ENCODE data around the gene S1PR5. TPM values are rescaled to one million over a fixed set of nuclear protein-coding genes. Genes with fewer than 3 reads are reported as not detected.

Gene S1PR5
- polyA plus RNA-seq, 1 donor from 2014 or later, result 5.1 TPM

- Mint-ChIP-seq H3K36me3 (no peaks in the 10 kb centered on the region), H3K4me1 (peaks cover 14 to 19% (median 18%) of the 10 kb centered on the region in 3 donors), H3K27ac (peak overlapping the region in 2 of 3 donors; percentile 59 to 69), H3K9me3 (peaks cover 0 to 2% (median 0%) of the 10 kb centered on the region in 3 donors), H3K27me3 (peaks cover 52% of the 10 kb centered on the region), H3K4me3 (peak overlapping the region in 2 of 4 donors; percentile 63 to 82)
Measured at GRCh38 chr19:10514211-10515145, 2.8 kb downstream of the S1PR5 start.

- Mint-ChIP-seq H3K27me3 (peaks cover 43% of the 10 kb centered on the region), H3K36me3 (no peaks in the 10 kb centered on the region), H3K9me3 (peaks cover 0 to 2% (median 0%) of the 10 kb centered on the region in 3 donors), H3K4me1 (peaks cover 8 to 11% (median 10%) of the 10 kb centered on the region in 3 donors), H3K4me3 (peak overlapping the region in 3 of 4 donors; percentile 19 to 23 (median 22)), H3K27ac (peak overlapping the region in 2 of 3 donors; percentile 6 to 17)
Measured at GRCh38 chr19:10513223-10513622, 4.0 kb downstream of the S1PR5 start.

GRCh38 chr19:10510301-10510802 is 6.9 kb downstream of the S1PR5 start:
- H3K4me1 Mint-ChIP-seq, result peaks cover 5 to 7% (median 5%) of the 10 kb centered on the region in 3 donors
- H3K4me3 Mint-ChIP-seq, result peak overlapping the region in 1 of 4 donors; percentile 76
- H3K27me3 Mint-ChIP-seq, result peaks cover 26% of the 10 kb centered on the region
- peaks cover 0 to 2% (median 0%) of the 10 kb centered on the region in 3 donors for H3K9me3 Mint-ChIP-seq
- H3K36me3 Mint-ChIP-seq, result no peaks in the 10 kb centered on the region
- H3K27ac Mint-ChIP-seq, result peak overlapping the region in 1 of 3 donors; percentile 39

GRCh38 chr19:10508707-10509106 is 8.5 kb downstream of the S1PR5 start:
- no peaks in the 10 kb centered on the region for H3K36me3 Mint-ChIP-seq
- H3K27me3 Mint-ChIP-seq, result peaks cover 15% of the 10 kb centered on the region
- peaks cover 0 to 2% (median 0%) of the 10 kb centered on the region in 3 donors for H3K9me3 Mint-ChIP-seq
- no peak overlapping the region for H3K27ac Mint-ChIP-seq
- peak overlapping the region in 1 of 4 donors; percentile 26 for H3K4me3 Mint-ChIP-seq
- H3K4me1 Mint-ChIP-seq, result peaks cover 4 to 7% (median 5%) of the 10 kb centered on the region in 3 donors

GRCh38 chr19:10508036-10508435 is 9.2 kb downstream of the S1PR5 start:
- Mint-ChIP-seq H3K27ac (no peak overlapping the region), H3K4me1 (peaks cover 0 to 7% (median 5%) of the 10 kb centered on the region in 3 donors), H3K9me3 (no peaks in the 10 kb centered on the region), H3K4me3 (peak overlapping the region in 1 of 4 donors; percentile 26), H3K27me3 (peaks cover 9% of the 10 kb centered on the region), H3K36me3 (no peaks in the 10 kb centered on the region)

GRCh38 chr19:10505583-10506229 is 11.5 kb downstream of the S1PR5 start:
- Mint-ChIP-seq H3K4me1 (peaks cover 3 to 12% (median 10%) of the 10 kb centered on the region in 3 donors), H3K9me3 (no peaks in the 10 kb centered on the region), H3K4me3 (peak overlapping the region; percentile 55 to 78 (median 66)), H3K36me3 (no peaks in the 10 kb centered on the region), H3K27me3 (peaks cover 4% of the 10 kb centered on the region), H3K27ac (peak overlapping the region; percentile 27 to 46 (median 43))

DNA sequence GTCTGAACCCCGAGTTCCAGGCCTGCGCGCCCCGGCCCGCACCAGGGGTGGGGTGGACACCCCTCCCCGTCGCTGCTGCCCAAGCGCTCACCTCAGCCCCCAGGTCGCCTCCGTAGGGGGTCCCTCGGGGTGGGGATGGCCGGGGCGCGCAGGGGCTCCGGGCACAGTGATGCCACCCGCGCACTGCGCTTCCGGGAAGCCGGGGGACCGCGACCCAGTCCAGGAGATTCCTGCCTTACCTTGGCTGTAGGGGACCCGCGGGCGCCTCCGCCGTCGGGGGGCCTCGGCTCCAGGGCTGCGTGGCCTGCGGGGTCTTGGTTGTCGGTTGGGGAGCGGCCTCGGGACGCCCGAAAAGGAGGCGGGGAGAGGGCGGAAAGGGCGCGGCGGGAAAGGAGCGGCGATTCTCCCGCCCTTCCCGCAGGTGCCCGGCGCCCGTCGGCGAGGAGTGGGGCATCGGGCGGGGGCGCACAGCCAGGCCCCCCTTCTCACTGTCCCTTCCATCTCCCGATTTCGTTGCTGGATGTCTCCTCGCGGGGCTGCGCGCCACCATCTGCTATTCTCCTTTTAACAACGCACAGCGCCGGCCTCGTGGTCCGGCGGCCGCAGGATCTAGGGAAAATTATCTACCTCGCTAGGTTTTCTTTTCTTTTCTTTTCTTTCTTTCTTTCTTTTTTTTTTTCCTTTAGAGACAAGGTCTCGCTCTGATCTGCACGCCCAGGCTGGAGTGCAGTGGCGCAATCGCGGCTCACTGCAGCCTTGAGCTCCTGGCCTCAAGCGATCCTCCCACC is 14.1 kb downstream of the S1PR5 start, which contains the start of gene KEAP1:
Gene KEAP1 (minus strand): TSS at position 355 of the 788 bp plus-strand sequence. CDS start 3,323 bp downstream, outside the sequence.
- H3K9me3 Mint-ChIP-seq, result no peaks in the 10 kb centered on the region
- peak within 1 kb of the TSS in 2 of 3 donors; percentile 89 to 90 for H3K27ac Mint-ChIP-seq
- H3K27me3 Mint-ChIP-seq, result no peaks in the 10 kb centered on the region
- H3K4me1 Mint-ChIP-seq, result peaks cover 13 to 19% (median 18%) of the 10 kb centered on the region in 3 donors
- no peaks in the 10 kb centered on the region for H3K36me3 Mint-ChIP-seq
- H3K4me3 Mint-ChIP-seq, result peak within 1 kb of the TSS; percentile 85 to 96 (median 92)

GRCh38 chr19:10502524-10503001 is 14.7 kb downstream of the S1PR5 start:
- Mint-ChIP-seq H3K4me1 (peaks cover 13 to 19% (median 18%) of the 10 kb centered on the region in 3 donors), H3K9me3 (no peaks in the 10 kb centered on the region), H3K36me3 (no peaks in the 10 kb centered on the region)

DNA sequence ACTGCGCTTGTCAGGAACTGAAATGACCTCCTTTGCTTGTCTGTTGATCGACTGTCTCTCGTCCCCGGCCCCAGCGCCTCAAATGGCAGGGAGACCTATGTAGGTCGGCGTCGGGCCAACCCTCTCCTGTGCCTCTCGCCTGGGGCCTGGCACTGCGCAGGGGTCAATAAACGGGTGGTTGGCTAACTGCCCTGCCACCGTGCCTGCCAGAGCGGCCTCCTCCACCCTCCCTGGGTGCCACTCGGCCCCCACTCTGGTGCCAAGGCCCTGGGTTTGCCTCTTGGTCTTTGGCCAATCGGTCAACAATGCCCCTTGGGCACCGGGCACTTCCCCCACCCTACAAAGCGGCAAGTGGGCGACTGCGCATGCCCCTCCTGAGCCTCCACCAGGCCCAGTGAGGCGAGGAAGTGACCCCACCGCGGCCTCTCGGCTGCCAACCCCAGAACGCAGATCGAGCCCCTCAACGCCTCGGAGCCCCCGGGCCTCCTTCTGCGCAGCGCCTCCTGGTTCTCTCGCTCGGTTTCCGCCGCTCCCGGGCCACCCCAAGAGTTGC is 15.2 kb downstream of the S1PR5 start:
- H3K4me1 Mint-ChIP-seq, result peaks cover 13 to 22% (median 18%) of the 10 kb centered on the region in 3 donors
- no peaks in the 10 kb centered on the region for H3K9me3 Mint-ChIP-seq
- H3K27me3 Mint-ChIP-seq, result no peaks in the 10 kb centered on the region
- peak overlapping the region; percentile 85 to 92 (median 90) for H3K4me3 Mint-ChIP-seq
- H3K27ac Mint-ChIP-seq, result peak overlapping the region; percentile 31 to 89 (median 70)
- H3K36me3 Mint-ChIP-seq, result peaks cover 2% of the 10 kb centered on the region

More at GRCh38 chr19:10502524-10503001, 14.7 kb downstream of the S1PR5 start:
- peak overlapping the region; percentile 85 to 92 (median 90) for H3K4me3 Mint-ChIP-seq
- peak overlapping the region in 2 of 3 donors; percentile 70 to 89 for H3K27ac Mint-ChIP-seq
- H3K27me3 Mint-ChIP-seq, result no peaks in the 10 kb centered on the region

- Mint-ChIP-seq H3K27me3 (no peaks in the 10 kb centered on the region), H3K27ac (no peak overlapping the region), H3K4me1 (peaks cover 13 to 19% (median 14%) of the 10 kb centered on the region in 3 donors), H3K4me3 (peak overlapping the region in 2 of 4 donors; percentile 25 to 84), H3K36me3 (peaks cover 2% of the 10 kb centered on the region), H3K9me3 (no peaks in the 10 kb centered on the region)
Measured at GRCh38 chr19:10500247-10500592, 17.0 kb downstream of the S1PR5 start.

DNA sequence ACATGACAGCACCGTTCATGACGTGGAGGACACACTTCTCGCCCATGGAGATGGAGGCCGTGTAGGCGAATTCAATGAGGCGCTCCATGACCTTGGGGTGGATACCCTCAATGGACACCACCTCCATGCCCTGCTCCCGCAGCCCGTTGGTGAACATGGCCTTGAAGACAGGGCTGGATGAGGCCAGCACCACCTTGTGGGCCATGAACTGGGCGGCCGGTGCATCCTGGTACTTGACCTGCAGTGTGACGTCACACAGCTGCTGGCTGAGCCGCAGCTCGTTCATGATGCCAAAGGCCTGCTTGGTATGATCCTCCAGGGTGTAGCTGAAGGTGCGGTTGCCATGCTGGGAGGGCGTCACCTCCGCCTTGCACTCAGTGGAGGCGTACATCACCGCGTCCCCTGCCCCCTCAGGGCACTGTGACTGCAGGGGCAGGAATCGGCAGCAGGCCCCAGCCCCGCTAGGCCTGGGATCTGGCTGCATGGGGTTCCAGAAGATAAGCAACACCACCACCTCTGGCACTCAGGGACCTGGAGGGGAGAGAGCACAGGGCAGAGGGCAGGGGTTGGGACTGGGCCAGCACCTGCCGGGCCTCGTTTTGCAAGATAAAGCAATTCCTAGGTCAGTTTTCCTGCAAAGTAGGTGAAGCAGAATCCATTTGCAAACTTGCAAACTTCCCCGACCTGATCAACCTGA is 17.5 kb downstream of the S1PR5 start:
- H3K27ac Mint-ChIP-seq, result no peak overlapping the region
- H3K36me3 Mint-ChIP-seq, result peaks cover 2% of the 10 kb centered on the region
- H3K27me3 Mint-ChIP-seq, result no peaks in the 10 kb centered on the region
- peaks cover 13 to 19% (median 14%) of the 10 kb centered on the region in 3 donors for H3K4me1 Mint-ChIP-seq
- H3K4me3 Mint-ChIP-seq, result peak overlapping the region in 2 of 4 donors; percentile 43 to 84
- no peaks in the 10 kb centered on the region for H3K9me3 Mint-ChIP-seq

DNA sequence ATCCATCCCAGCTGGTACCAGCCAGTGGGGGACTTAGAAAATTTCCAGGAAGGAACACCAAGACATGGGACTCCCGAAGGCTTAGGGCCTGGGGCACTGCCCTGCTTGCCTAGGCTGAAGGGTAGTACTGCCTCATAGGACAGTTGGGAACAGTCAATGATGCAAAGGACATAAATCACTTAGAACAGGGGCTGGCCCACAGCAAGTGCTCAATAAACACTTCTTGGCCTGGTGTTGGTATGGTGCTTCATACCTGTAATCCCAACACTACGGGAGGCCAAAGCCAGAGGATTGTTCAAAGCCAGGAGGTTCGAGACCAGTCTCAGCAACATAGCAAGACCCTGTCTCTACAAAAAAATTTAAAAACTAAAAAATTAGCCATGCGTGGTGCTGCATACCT is 19.9 kb downstream of the S1PR5 start:
- Mint-ChIP-seq H3K36me3 (peaks cover 2% of the 10 kb centered on the region), H3K27ac (peak overlapping the region in 1 of 3 donors; percentile 36), H3K27me3 (no peaks in the 10 kb centered on the region), H3K4me1 (peaks cover 13 to 19% (median 14%) of the 10 kb centered on the region in 3 donors), H3K4me3 (peak overlapping the region in 1 of 4 donors; percentile 60), H3K9me3 (no peaks in the 10 kb centered on the region)

DNA sequence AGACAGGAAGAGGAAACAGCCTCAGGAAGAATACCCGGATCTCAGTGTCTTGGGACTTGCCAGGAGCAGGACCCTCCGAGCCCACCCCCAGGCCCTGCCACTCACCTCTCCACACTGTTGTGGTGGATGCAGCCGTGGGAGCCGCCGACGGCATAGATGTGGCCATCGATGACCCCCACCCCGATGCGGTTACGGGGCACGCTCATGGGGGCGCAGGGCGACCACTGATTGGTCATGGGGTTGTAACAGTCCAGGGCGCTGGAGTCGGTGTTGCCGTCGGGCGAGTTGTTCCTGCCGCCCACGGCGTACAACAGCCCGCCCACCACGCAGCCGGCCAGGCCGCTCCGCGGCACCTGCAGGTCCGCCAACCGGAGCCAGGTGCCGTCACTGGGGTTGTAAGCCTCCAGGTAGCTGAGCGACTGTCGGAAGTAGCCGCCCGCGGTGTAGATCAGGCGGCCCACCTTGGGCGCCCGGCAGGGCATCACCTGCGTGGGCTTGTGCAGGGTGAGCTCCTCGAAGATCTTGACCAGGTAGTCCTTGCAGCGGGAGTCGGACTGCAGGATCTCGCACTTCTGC is 25.7 kb downstream of the S1PR5 start:
- peaks cover 2 to 10% (median 5%) of the 10 kb centered on the region in 3 donors for H3K4me1 Mint-ChIP-seq
- no peak overlapping the region for H3K27ac Mint-ChIP-seq
- no peaks in the 10 kb centered on the region for H3K9me3 Mint-ChIP-seq

More for the DNA sequence above, 25.7 kb downstream of the S1PR5 start:
- no peaks in the 10 kb centered on the region for H3K27me3 Mint-ChIP-seq
- H3K4me3 Mint-ChIP-seq, result peak overlapping the region in 1 of 4 donors; percentile 23
- H3K36me3 Mint-ChIP-seq, result peaks cover 6% of the 10 kb centered on the region
